Measurements from ENCODE around the gene GLI3.

DNA sequence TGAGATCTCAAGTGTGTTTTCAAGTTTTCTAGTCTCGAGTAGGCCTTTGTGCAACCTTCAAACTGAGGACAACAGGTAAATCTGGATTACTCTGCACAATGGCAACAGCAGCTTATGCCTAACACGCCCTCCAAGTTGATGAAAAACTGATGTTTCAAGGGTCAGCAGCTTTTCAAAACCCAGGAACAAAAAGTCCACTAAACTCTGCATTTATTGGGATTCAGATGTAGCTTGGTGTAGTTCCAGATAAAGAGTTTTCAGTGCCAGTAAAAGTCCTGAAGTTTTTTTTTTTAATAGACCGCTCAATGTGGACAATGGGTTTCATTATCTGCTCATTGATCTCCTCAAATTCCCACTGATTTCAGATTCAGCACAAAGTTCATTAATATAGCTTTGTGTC lies 259.3 kb downstream of the GLI3 start:
- TF ChIP-seq, protein P1, sequence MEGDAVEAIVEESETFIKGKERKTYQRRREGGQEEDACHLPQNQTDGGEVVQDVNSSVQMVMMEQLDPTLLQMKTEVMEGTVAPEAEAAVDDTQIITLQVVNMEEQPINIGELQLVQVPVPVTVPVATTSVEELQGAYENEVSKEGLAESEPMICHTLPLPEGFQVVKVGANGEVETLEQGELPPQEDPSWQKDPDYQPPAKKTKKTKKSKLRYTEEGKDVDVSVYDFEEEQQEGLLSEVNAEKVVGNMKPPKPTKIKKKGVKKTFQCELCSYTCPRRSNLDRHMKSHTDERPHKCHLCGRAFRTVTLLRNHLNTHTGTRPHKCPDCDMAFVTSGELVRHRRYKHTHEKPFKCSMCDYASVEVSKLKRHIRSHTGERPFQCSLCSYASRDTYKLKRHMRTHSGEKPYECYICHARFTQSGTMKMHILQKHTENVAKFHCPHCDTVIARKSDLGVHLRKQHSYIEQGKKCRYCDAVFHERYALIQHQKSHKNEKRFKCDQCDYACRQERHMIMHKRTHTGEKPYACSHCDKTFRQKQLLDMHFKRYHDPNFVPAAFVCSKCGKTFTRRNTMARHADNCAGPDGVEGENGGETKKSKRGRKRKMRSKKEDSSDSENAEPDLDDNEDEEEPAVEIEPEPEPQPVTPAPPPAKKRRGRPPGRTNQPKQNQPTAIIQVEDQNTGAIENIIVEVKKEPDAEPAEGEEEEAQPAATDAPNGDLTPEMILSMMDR (IDR thresholded peaks at IDR 0.05): no peak
- TF ChIP-seq POLR2A (IDR thresholded peaks at IDR 0.05): no peak
